ENCODE results near the gene CHD5.

Gene CHD5

GRCh38 chr1:6113745-6114144 is 66.4 kb downstream of the CHD5 start:
- no peak for TF ChIP-seq POLR2AphosphoS5 (IDR thresholded peaks at IDR 0.05; ENCODE audit: borderline replicate concordance, low read depth, low read length)
- no peak for TF ChIP-seq EZH2 (IDR thresholded peaks at IDR 0.05)
- TF ChIP-seq FOXP2 (optimal IDR thresholded peaks at IDR 0.05; ENCODE audit: control extremely low read depth, extremely low read length, insufficient read depth), result no peak
- Histone ChIP-seq H3K4me3 (no peak overlapping the region), H3K9me3 (ENCODE audit: low read depth, low read length) (0 out of 2 replicates have a peak, but pooled peaks cover 2% of the 10 kb centered on the region), H3K9ac (ENCODE audit: insufficient read length) (no peak overlapping the region), H3K36me3 (ENCODE audit: insufficient read depth, low read length) (no peaks in the 10 kb centered on the region), H3K27ac (no peak overlapping the region)
- DNase-seq (ENCODE audit: low read depth, low spot score), result no peak

DNA sequence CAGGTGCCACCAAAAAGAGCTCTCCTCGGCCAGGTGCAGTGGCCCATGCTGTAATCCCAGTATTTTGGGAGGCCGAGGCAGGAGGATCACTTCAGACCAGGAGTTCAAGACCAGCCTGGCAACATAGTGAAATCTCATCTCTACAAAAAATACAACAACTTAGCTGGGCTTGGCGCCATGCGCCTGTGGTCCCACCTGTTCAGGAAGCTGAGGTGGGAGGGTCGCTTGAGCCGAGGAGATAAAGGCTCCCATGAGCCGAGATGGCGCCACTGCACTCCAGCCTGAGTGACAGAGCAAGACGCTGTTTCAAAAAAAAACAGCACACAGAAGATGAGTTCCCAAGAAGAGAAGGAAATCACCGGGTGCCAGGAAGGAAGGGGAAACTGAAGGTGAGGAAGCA is 67.0 kb downstream of the CHD5 start:
- no peak for DNase-seq (ENCODE audit: low read depth, low spot score)
- no peak for TF ChIP-seq POLR2AphosphoS5 (IDR thresholded peaks at IDR 0.05; ENCODE audit: borderline replicate concordance, low read depth, low read length)
- TF ChIP-seq FOXP2 (optimal IDR thresholded peaks at IDR 0.05; ENCODE audit: control extremely low read depth, extremely low read length, insufficient read depth), result no peak
- no peak for TF ChIP-seq EZH2 (IDR thresholded peaks at IDR 0.05)
- no peaks in the 10 kb centered on the region for H3K36me3 ChIP-seq (ENCODE audit: insufficient read depth, low read length)

DNA sequence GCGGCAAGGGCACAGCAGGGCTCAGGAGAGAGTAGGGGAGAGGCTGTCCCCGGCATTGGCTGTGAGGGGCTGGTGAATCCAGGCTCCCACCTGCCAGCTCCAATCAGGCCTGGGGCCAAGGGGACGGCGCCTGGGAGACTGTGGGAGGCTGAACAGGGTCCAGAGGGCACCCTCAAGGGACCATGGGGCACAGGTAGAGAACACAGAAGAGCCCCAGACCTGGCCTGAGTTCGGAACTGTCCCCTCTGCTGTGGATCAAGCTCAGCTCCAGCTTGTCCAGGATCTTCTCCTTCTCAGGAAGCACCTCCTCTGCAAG is 67.5 kb downstream of the CHD5 start:
- Histone ChIP-seq H3K27ac (no peak overlapping the region), H3K9ac (ENCODE audit: insufficient read length) (no peak overlapping the region), H3K36me3 (ENCODE audit: insufficient read depth, low read length) (no peaks in the 10 kb centered on the region), H3K9me3 (ENCODE audit: low read depth, low read length) (0 out of 2 replicates have a peak, but pooled peaks cover 2% of the 10 kb centered on the region), H3K4me3 (no peak overlapping the region)
- no peak for DNase-seq (ENCODE audit: low read depth, low spot score)
- TF ChIP-seq FOXP2 (optimal IDR thresholded peaks at IDR 0.05; ENCODE audit: control extremely low read depth, extremely low read length, insufficient read depth) (no peak), EZH2 (IDR thresholded peaks at IDR 0.05) (no peak), POLR2AphosphoS5 (IDR thresholded peaks at IDR 0.05; ENCODE audit: borderline replicate concordance, low read depth, low read length) (no peak)

More for the DNA sequence above, 67.0 kb downstream of the CHD5 start:
- Histone ChIP-seq H3K9me3 (ENCODE audit: low read depth, low read length) (0 out of 2 replicates have a peak, but pooled peaks cover 2% of the 10 kb centered on the region), H3K9ac (ENCODE audit: insufficient read length) (no peak overlapping the region), H3K4me3 (no peak overlapping the region), H3K27ac (no peak overlapping the region)

DNA sequence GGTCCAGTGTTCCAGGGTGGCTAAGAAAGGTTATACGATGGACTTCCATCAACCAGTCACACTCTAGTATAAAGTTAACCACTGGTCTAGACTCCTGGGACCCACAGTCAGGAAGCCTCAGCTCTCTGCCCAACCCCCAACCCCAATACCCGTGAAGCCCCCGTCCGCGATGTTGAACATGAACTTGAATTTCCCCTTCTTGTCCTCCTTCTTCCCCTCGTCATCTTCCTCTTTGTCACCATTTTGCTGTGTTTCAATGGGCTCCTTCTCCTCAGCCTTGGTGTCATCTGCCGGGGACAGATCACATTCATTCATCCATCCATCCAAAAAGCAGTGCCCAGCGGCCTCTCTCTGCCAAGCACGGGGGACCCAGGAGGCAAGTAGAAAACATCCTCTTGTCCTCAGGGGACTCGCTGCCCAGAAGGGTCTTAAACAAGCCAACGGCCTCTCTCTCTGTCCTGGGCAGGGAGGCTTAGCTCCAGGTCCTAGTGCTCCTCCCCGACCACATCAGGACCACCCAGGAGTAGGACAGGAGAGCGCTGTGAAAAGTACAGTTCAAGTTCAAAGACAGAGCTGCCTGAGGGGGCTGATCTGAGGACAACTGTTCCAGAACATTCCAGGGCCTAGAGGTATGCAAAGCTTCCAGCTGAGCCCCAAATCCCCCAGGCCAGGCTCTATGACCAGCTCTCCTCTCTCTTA is 68.0 kb downstream of the CHD5 start:
- Histone ChIP-seq H3K4me3 (no peak overlapping the region), H3K9ac (ENCODE audit: insufficient read length) (no peak overlapping the region), H3K9me3 (ENCODE audit: low read depth, low read length) (no peaks in the 10 kb centered on the region), H3K36me3 (ENCODE audit: insufficient read depth, low read length) (no peaks in the 10 kb centered on the region), H3K27ac (no peak overlapping the region)
- no peak for DNase-seq (ENCODE audit: low read depth, low spot score)
- TF ChIP-seq FOXP2 (optimal IDR thresholded peaks at IDR 0.05; ENCODE audit: control extremely low read depth, extremely low read length, insufficient read depth) (no peak), POLR2AphosphoS5 (IDR thresholded peaks at IDR 0.05; ENCODE audit: borderline replicate concordance, low read depth, low read length) (no peak), EZH2 (IDR thresholded peaks at IDR 0.05) (no peak)

DNA sequence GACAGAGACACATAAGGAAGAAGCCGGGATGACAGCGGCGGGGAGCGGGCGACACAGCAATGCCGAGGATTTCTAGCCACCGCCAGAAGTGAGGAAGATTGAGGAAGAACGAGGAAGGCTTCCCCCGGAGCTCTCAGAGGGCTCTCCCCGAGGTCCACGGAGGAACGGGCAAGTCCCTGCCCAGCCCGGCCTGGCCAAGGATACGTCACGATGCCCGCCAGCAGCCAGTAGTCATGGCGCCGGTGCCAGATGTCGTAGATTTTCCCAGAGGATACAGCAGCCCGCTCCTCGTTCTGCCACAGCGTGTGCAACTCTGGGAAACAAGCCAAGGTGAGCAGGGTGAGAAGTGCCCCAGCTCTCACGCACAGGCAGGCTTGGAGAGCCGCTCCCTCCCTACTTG is 68.5 kb downstream of the CHD5 start:
- TF ChIP-seq EZH2 (IDR thresholded peaks at IDR 0.05) (no peak), FOXP2 (optimal IDR thresholded peaks at IDR 0.05; ENCODE audit: control extremely low read depth, extremely low read length, insufficient read depth) (no peak), POLR2AphosphoS5 (IDR thresholded peaks at IDR 0.05; ENCODE audit: borderline replicate concordance, low read depth, low read length) (no peak)
- no peak overlapping the region for H3K4me3 ChIP-seq
- H3K27ac ChIP-seq, result no peak overlapping the region
- no peaks in the 10 kb centered on the region for H3K36me3 ChIP-seq (ENCODE audit: insufficient read depth, low read length)
- no peak overlapping the region for H3K9ac ChIP-seq (ENCODE audit: insufficient read length)
- DNase-seq (ENCODE audit: low read depth, low spot score), result no peak
- no peaks in the 10 kb centered on the region for H3K9me3 ChIP-seq (ENCODE audit: low read depth, low read length)

DNA sequence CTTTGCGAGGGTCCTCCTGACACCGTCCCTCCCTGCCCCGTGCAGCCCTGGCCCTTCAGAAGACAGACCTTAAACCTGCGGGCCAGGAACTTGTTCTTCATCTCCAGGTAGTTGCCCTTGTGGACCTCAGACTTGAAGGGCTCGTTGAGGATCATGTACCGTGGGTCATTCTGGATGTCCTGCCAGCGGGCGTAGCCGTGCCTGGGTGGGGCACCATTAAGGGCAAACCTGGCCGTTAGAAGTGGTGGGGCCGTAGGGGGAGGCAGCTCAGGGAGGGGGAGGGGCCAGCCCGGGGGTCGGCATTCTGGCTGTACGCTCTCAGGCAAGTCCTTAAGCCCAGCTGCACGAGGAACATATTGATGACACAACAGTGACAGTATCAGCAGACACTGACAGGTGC is 69.8 kb downstream of the CHD5 start:
- Histone ChIP-seq H3K36me3 (ENCODE audit: insufficient read depth, low read length) (no peaks in the 10 kb centered on the region), H3K4me3 (no peak overlapping the region), H3K27ac (no peak overlapping the region), H3K9me3 (ENCODE audit: low read depth, low read length) (no peaks in the 10 kb centered on the region), H3K9ac (ENCODE audit: insufficient read length) (no peak overlapping the region)
- no peak for DNase-seq (ENCODE audit: low read depth, low spot score)
- TF ChIP-seq FOXP2 (optimal IDR thresholded peaks at IDR 0.05; ENCODE audit: control extremely low read depth, extremely low read length, insufficient read depth) (no peak), POLR2AphosphoS5 (IDR thresholded peaks at IDR 0.05; ENCODE audit: borderline replicate concordance, low read depth, low read length) (no peak), EZH2 (IDR thresholded peaks at IDR 0.05) (no peak)

DNA sequence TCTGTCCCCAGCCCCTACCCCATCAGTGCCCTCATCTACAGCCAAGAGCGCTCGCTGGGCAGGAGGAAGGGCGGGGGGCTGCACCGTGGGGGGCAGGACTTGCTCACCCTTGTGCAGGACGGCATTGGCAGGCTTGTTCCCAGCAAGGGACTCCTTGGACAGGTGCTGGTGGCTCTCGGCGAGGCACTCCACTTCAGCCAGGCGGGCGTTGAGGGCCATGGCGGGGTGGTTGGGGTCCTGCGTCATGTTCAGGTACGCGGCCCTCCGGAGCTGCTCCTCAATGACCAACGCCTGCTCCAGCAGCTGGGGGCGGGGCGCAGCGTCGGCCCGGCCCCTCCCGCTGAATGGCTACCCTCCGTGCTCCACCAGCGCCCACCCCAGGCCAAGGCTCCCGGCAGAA is 70.4 kb downstream of the CHD5 start:
- TF ChIP-seq POLR2AphosphoS5 (IDR thresholded peaks at IDR 0.05; ENCODE audit: borderline replicate concordance, low read depth, low read length) (no peak), FOXP2 (optimal IDR thresholded peaks at IDR 0.05; ENCODE audit: control extremely low read depth, extremely low read length, insufficient read depth) (no peak), EZH2 (IDR thresholded peaks at IDR 0.05) (no peak)
- DNase-seq (ENCODE audit: low read depth, low spot score), result no peak
- no peak overlapping the region for H3K9ac ChIP-seq (ENCODE audit: insufficient read length)
- no peaks in the 10 kb centered on the region for H3K9me3 ChIP-seq (ENCODE audit: low read depth, low read length)
- no peaks in the 10 kb centered on the region for H3K36me3 ChIP-seq (ENCODE audit: insufficient read depth, low read length)
- H3K27ac ChIP-seq, result no peak overlapping the region
- H3K4me3 ChIP-seq, result no peak overlapping the region

GRCh38 chr1:6108937-6109614 is 71.0 kb downstream of the CHD5 start:
- H3K4me3 ChIP-seq, result no peak overlapping the region
- no peak overlapping the region for H3K27ac ChIP-seq
- no peak for TF ChIP-seq FOXP2 (optimal IDR thresholded peaks at IDR 0.05; ENCODE audit: control extremely low read depth, extremely low read length, insufficient read depth)
- no peak for TF ChIP-seq EZH2 (IDR thresholded peaks at IDR 0.05)
- no peak for TF ChIP-seq POLR2AphosphoS5 (IDR thresholded peaks at IDR 0.05; ENCODE audit: borderline replicate concordance, low read depth, low read length)
- no peaks in the 10 kb centered on the region for H3K36me3 ChIP-seq (ENCODE audit: insufficient read depth, low read length)
- DNase-seq (ENCODE audit: low read depth, low spot score), result no peak
- H3K9ac ChIP-seq (ENCODE audit: insufficient read length), result no peak overlapping the region
- no peaks in the 10 kb centered on the region for H3K9me3 ChIP-seq (ENCODE audit: low read depth, low read length)
